Measurements from ENCODE around the gene NHLRC4.

NHLRC4 gene

DNA sequence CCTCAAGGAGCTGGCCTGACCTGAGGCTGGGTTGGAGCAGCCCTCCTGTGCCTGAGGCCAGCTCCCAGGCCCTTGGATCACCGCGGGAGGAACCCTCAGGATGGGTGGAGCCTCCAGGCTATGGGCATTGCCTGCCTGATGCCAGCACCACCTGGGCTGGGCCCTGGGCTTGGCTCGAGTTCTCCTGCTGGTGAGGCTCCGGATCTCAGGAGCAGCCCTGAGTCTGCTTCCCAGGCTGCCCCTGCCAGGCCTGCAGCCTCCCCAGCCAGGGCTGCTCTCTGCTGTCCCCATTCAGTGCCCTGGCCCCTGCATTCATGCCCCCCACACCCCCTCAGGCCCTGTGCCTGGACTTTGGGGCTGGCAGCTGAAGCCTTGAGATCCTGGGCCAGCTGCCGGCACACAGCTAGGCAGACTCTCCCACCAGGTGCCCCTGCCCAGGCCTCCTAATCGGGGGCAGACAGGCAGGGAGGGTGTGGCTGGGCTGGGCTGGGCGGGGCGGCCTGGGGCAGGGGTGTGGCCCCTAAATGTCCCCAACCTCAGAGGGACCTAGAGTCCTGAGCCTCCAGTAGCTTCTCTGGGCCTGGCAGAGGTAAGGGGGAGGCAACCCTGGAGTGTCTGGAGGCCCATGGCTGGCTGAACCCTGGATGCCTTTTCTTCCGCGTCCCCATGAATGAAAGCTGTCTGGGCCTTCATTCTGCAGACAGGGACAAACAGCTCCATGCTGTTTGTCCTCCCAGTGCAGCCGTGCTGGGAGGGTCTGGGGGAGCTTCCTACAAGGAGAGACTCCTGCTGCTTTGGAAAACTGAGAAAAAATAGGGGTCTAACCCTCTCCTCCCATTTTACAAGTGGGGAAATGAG is 1.8 kb downstream of the NHLRC4 start:
- DNase-seq: no peak

DNA sequence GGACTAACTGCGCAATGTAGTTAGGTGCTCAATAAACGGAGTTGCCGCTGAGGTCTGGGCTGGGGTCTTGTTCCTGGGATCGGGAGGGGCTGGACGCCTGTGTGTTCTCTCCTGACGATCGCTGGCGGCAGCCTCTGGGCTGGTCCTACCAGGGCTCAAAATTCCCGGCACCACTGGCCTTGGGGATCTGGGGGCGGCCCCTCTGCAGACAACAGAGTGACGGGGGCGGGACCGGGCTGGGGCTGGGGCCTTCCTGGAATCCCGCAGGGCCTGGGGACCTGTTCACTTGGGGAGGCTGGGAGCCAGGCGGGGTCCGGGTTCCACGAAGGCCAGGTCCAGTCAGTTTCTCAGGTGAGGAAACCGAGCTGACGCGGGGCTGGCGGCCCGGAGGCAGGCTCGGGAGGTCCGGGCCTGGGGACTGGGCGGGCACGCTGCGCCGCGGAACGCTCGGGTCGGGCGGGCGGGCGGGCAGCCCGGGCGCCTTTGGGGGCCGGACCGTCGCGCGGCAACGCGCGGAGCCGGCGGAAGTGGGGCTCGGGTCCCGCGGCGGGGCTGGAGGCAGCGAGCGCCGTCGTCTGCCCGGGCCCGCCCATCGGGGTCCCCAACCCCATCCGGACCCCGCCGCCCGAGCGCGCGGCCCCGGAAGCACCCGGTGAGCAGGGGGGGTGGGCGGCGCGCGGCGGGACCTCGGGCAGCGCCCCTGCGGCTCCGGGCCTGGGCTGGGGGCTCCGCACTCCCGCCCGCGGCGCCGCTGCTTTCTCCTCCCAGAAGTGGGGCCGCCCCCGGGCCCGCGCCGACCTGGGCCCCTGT is 2.8 kb downstream of the NHLRC4 start, which contains the start of gene PIGQ:
Gene PIGQ (plus strand): TSS at position 524 of the 810 bp plus-strand sequence. CDS start 4,107 bp downstream, outside the sequence.
- DNase-seq: no peak

DNA sequence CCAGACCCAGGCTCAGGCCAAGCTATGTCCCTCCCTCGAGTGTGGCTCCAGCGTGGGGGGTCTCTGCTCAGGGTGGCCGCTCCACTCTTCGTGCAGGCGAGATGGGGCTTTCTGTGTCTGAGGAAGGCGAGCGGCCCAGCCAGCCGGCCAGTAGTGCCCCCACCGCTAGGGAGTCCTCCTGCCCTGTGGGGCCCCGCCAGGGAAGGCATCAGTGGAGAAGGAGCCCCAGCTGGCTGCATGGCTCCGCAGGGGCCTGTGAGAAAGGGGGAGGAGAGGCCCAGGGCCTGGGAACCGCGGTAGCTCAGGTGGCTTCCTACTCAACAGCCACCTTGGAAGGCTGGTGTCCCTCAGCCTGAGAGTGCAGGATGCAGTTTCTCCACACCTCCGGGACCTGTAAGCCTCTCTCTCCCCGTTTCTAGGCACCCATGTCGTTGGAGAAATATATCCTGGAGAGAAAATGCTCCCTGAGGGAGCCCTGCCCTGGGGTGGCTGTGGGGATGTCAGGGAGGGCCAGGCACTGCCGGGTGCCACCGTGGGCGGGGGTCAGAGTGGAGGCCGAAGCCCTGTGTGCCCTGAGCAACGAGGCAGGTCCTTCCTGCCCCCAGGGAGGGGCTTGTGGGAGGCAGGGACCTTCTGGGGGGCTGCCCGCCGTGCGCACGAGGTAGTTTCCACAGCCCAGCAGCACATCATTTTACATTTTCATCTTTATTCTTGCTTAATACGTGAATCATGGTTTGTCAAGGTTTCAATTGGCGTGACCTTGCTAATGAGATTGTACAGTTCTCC is 6.3 kb downstream of the NHLRC4 start:
- no peak for DNase-seq

DNA sequence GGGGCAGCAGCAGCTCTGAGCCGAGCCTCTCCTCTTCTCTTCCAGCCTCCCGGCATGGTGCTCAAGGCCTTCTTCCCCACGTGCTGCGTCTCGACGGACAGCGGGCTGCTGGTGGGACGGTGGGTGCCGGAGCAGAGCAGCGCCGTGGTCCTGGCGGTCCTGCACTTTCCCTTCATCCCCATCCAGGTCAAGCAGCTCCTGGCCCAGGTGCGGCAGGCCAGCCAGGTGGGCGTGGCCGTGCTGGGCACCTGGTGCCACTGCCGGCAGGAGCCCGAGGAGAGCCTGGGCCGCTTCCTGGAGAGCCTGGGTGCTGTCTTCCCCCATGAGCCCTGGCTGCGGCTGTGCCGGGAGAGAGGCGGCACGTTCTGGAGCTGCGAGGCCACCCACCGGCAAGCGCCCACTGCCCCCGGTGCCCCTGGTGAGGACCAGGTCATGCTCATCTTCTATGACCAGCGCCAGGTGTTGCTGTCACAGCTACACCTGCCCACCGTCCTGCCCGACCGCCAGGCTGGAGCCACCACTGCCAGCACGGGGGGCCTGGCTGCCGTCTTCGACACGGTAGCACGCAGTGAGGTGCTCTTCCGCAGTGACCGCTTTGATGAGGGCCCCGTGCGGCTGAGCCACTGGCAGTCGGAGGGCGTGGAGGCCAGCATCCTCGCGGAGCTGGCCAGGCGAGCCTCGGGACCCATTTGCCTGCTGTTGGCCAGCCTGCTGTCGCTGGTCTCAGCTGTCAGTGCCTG is 7.4 kb downstream of the NHLRC4 start:
- no peak for DNase-seq

- no peak for DNase-seq
Measured at GRCh38 chr16:575354-576196, 8.8 kb downstream of the NHLRC4 start.

DNA sequence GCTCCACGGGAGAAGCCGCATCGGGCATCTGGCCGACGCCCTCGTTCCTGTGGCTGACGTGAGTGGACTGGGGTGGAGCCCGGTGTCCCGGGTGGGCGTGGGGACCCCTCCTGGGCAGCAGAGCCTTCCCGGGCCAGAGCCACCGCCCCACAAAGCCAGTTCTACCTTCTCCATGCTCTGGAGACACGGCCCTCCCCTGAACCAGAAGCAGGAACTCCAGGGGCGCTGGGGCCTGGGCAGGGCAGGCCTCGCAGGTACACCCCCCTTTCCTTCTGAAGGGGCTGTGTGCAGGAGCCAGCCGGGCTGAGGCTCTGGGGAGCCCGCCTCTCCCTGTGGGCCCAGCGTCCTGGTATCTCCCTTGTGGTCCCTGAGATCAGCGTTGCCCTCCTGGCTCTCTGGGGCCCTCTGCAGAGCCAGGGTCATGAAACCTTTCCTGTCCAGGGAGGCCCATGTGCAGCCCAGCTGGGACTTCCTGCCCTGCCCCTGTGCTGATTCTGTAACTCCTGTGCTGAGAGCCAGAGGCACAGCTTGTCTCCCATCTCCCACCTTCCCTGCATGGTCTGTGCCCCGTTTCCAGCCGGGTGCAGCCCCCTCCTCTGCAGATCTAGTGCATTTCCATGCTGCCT is 9.5 kb downstream of the NHLRC4 start:
- DNase-seq: no peak

- DNase-seq: no peak
Measured at GRCh38 chr16:576823-577201, 10.0 kb downstream of the NHLRC4 start.

- no peak for DNase-seq
Measured at GRCh38 chr16:577796-578195, 11.0 kb downstream of the NHLRC4 start.

- DNase-seq: no peak
Measured at GRCh38 chr16:578232-578869, 11.5 kb downstream of the NHLRC4 start.

GRCh38 chr16:578870-579405 is 12.1 kb downstream of the NHLRC4 start:
- no peak for DNase-seq

DNA sequence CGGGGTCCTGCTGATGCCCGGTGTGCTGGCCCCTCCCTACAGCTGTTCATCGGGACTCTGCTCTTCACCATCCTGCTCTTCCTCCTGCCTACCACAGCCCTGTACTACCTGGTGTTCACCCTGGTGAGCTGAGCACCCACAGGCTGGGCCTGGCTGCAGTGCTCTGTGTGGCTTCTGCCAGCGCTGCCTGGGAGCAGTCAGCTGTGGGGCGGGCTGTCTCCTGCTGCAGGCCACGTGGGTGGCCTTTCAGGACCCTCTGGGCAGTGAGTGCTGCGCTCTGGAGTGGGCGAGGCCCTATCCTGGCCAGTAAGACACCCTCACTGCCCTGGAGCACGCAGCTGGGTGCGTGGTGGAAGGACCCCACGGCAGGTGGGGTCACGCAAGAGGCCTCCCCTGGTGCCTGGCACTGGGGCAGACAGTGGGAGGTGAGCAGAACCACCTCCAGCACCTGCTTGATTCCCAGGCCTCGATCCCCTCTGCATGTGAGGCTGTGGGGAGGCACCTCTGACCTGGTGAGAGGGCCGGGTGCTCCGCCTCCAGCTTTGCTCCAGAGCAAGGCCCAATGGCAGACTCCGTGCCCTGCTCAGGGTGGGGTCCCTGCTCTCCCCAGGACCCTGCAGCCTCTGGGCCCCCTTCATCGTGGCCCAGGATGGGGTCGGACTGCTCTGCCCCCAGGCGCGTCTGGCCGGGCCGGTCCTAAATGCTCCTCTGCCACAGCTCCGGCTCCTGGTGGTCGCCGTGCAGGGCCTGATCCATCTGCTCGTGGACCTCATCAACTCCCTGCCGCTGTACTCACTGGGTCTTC is 13.5 kb downstream of the NHLRC4 start:
- no peak for DNase-seq

DNA sequence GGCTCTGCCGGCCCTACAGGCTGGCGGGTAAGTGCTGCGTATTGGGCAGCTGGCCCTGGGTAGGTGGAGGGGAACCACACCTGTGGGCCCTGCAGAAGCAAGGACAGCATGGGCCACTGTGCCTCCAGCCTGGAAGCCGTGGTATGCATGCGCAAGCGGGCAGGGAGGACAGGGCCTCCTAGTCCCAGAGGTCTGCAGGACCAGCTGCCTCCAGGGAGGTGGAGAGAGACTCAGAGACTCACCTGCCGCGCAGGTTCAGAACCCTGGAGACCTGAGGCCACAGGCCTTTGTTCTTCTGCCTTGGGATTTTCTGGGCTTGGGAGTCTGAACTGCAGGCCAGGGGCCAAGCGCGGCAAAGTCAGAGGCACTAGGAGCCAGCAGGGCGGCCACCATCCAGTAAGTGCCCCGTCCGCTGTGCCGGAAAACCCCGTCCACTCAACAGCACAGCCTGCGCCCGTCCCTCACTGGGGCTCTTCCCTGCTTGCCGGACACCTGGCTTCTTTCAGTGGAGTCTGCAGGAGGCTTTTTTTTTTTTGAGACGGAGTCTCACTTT is 14.2 kb downstream of the NHLRC4 start:
- DNase-seq: no peak

- no peak for DNase-seq
Measured at GRCh38 chr16:582218-582613, 15.4 kb downstream of the NHLRC4 start.

DNA sequence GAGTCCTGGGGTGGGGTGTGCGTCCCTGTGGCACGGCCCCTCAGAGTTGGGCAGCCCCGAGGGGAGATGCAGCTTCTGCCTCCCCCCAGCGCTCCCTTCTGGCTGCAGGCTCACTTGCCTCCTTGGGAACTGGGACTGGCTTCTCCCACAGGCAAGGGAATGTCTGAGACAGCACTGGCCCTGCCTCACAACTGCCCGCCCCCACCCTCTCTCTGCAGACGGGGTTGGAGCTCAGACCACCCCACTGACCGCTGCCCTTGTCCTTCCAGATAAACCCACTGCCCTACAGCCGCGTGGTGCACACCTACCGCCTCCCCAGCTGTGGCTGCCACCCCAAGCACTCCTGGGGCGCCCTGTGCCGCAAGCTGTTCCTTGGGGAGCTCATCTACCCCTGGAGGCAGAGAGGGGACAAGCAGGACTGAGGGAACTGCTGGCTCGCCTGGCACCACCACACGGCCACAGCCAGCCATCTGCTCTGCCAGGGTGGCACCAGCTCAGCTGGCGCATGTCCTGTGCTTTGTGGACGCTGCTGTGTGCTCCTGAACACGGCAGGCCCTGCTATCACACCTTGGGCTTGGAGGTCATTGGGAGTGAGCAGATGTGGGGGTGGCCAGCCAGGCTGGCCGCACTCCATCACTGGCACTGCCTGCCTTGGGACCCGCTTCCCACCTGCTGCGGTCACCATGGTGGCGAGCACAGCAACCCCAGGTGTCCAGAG is 16.0 kb downstream of the NHLRC4 start:
- DNase-seq: no peak

DNA sequence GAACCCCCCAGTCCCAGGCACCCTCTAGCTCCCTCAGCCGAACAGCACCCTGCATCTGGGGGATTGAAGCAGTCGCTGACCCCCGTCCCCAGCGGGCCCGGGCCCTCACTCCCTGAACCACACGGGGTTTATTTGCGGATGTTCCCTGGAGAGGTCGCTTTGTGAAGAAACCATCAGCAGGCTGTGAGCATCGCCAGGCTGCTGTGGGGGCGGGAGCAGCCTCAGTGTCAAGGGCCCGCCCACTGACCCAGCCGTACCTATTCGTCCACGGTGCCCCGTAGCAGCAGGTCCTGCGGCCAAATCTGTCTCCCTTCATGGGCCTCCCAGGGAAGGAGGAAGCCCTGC is 16.6 kb downstream of the NHLRC4 start:
- no peak for DNase-seq

GRCh38 chr16:583815-584591 is 17.2 kb downstream of the NHLRC4 start:
- no peak for DNase-seq

DNA sequence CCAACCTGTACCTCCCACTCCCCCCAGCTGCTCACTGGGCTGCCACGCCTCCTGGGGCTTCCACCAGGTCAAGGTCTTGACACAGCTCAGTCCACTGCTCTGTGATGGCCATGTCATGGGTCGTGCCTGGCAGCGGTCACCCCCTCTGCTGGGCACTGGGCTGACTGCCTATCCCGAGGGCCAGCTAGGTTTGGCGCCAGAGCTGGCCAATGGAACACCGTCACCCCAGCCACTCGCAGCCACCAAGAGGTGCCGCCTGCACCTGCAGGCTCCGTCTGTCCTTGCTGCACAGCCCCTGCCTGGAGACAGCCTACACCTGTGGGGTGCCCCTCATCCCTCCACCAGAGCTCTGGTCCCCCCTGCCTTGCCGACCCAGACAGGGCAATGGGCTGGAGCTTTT is 18.5 kb downstream of the NHLRC4 start:
- DNase-seq: no peak
